ENCODE results near the gene TBX4.
"Not testable (repeated sequence)": the region's sequence is repeated elsewhere in the genome, so short reads cannot be mapped to it uniquely, and the experiment has no call there.

The TBX4 gene

DNA sequence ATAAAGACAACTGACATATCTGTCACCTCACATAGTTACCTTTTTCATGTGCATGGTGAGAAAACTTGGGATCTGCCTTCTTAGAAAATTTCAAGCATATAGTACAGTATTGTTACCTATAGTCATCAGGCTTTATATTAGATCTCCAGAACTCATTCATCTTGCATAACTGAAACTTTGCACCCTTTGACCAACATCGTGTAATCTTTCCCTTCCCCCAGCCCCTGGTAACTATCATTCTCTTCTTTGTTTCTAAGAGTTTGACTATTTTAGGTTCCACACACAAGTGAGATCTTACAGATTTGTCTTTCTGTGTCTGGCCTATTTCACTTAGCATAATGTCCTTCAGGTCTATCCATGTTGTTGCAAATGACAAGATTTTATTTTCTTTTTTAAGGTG lies 22.9 kb upstream of the TBX4 start:
- no peak for DNase-seq (ENCODE audit: low read depth)

DNA sequence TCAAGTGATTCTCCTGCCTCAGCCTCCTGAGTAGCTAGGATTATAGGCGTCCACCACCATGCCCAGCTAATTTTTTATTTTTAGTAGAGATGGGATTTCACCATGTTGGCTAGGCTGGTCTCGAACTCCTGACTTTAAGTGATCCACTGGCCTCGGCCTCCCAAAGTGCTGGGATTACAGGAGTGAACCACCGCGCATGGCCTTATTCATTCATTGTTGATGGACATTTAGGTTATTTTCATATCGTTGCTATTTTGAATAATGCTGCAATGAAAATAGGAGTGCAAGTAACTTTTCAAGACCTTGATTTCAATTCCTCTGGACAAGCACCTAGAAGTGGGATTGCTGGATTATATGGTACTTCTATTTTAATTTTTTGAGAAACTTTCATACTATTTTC lies 22.4 kb upstream of the TBX4 start:
- not testable (repeated sequence) for DNase-seq (ENCODE audit: low read depth)

DNA sequence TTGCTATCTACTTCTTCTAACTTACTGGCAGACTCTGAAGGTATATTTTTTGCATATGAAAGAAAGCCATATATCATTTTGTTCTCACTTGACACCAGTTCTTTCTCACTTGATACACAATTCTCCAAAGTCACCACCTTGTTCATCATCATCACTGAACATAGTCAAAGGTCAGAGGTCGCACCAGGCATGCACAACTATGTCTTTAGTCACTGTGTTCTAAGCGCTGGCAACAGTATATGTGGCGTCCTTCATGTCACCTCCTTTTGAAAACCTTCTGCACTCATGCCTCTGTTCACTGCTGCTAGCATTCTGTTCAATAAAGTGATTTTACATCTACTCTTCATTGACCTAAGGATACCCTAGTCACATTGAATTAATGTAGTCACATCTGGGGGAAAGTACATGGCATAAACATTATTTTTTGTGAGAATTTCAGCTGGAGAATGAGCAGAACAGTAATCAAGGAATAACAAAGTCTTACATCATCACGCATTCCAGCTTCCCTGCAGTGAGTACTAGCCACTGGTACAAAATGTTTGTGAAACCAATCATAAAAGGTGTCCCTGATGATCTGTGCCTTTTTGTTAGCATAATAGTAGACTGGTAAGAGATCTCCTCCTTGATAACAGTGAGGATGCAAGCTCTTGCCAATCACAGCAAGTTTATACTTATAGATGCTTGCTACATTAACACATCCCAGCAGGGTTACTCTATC lies 20.5 kb upstream of the TBX4 start:
- no peak for DNase-seq (ENCODE audit: low read depth)

DNA sequence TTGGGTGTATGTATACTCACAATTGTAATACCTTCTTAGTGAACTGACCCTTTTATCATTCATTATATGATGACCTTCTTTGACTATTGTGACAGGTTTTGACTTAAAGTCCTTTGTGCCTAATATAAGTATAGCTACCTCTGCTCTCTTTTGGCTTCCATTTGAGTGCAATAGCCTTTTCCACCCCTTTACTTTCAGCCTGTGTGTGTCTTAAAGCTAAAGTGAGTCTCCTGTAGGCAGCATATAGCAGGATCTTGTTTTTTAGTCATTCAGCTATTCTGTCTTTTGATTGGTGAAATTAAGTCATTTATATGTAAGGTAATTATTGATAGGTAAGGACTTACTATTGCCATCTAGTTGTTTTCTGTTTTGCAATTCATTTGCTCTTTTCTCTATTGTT lies 15.9 kb upstream of the TBX4 start:
- DNase-seq (ENCODE audit: low read depth) = no peak

DNA sequence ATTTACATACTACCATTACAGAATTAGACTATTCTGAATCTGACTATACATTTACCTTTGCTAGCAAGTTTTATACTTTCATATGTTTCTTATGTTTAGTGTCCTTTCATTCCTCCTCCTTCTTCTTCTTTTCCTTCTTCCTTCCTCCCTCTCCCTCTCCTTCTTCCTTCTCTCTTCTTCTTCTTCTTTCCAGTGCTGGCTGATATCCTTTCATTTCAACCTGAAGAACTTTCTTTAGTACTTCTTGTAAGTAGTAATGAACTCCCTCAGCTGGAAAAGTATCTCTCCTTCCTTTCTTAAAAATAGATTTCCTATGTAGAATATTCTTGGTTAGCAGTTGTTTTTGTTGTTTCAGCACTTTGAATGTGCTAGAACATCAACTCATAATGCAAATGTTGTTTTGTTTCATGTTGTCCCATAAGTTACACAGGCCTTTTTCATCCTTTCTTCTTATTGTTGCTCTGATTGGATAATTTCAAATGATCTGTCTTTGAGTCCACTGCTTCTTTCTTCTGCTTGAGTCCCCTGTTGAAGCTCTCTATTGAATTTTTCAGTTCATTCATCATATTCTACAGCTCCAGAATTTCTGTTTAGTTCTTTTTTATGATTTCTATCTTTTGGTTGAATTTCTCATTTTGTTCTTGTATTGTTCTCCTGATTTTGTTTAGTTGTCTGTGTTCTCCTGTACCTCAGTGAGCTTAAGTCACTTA lies 15.1 kb upstream of the TBX4 start:
- DNase-seq (ENCODE audit: low read depth) = no peak

DNA sequence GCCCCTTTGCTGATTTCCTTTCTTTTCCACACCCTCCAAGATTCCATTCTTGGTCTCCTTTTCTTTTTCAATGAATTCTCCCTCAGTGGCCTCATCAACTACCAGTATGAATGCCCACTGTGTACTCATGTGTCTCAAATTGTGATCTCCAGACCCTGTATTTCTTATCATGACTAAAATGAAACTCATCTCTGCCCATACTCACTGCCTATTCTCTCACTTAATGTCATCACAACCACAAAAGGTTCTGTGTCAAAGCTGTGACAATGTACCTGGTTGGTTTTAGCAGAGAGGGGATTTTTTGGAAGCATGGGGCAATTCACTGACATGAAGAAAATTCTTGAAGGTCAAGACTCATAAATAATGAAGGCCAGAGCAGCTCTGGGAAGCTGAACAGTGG lies 11.5 kb upstream of the TBX4 start:
- DNase-seq (ENCODE audit: low read depth) = no peak

DNA sequence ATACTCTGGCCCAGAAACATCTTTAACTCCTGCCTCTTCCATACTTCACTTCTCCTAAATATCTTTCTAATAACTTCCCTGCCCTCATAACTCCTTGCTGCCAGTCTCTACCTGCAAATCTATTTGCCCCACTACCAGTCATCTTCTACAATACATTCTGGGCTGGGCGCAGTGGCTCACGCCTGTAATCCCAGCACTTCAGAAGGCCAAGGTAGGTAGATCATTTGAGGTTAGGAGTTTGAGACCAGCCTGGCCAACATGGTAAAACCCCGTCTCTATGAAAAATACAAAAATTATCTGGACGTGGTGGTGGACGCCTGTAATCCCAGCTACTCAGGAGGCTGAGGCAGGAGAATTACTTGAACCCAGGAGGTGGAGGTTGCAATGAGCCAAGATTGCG lies 10.7 kb upstream of the TBX4 start:
- not testable (repeated sequence) for DNase-seq (ENCODE audit: low read depth)

DNA sequence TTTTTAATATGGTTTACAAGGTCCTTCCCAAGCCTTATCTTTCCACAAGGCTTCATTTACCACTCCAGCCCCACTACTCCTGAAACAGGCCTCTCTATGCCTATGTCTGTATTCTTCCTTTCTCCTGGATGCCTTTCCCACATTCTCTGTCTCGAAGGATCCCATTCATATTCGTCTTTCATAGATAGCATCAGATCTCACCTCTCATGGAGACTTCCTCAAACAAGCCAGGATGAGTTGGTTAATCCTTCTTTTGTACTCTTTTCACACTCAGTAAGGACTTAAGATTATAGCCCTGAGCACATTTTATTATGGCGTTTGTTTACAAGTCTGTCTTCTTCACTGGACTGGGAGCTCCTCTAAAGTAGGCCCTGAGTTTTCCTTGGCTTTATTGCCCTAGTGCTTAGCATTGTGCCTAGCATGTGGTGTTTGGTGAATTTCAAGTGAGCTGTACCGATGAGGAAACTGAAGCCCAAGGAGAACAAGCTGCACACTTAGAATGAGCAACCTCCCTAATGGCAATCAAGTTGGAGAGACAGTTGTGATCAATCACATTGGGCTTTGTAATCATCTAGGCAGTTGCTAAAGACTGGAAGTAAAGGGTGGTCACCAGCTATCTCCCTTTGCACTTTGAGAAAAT lies 10.0 kb upstream of the TBX4 start:
- no peak for DNase-seq (ENCODE audit: low read depth)

DNA sequence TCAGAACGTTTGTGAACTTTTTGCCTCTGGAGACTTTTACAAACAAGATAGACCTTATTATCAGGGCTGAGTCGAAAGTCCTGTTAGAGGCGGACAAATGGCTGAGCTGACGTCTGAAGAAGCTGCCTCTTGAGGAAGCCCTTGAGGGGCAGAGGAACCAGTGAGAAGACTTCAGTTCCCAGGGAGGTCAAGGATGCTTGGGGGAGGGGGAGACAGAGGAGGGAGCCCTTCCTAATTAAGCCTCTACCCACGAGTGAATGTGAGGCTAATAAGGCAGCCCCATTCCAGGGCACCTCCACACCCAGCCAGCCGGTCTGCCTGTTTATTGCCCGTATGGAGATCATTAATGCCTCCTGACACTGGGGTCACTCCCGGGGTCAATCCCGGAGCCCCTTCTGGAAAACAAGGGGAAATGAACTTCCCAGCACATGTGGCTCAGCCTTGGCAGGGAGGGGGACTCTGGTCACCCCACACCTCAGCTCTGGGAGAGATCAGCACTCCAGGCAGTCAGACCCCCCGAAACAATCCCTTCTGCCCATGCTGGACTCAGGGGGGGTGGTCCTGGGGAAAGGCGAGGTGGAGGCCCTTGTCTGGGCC lies 9.2 kb upstream of the TBX4 start:
- no peak for DNase-seq (ENCODE audit: low read depth)

DNA sequence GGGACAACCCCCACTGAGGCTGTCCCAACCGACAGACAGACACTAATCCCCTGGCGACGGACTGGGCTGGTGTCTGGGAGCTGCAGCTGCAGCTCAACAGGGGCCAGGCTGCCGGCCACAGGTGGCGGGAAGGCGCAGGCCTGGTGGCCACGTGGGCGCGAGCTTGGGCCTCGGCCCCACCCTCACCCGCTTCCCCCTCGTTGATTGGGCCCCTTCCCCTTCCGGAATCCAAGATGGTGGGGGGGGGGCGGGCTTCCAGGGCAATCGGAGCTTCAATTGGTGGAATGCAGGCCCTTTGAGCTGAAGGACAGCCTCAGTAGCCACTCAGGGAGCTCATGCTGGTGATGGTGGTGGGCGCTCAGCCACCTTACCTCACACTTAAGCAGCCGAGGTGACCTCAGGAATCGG lies 8.7 kb upstream of the TBX4 start:
- no peak for DNase-seq (ENCODE audit: low read depth)

DNA sequence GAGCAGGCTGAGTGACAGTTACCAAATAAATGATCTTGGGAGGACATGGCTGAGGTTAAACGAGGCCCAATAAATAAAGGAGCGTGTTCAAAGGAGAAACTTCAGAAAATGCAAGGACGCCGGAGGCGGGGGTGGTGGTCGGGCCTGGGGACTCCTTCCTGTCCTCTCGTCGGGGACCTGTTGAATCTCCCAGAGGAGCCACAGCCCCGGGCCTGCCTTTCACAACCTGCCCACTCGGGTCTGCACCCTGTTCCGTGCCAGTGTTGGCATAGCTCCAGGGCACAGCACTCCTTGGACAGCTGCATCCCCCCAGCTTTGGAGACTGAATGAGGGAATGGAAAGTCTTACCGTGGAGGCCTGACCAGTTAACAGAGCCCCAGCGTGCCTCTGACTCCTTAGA lies 8.1 kb upstream of the TBX4 start:
- no peak for DNase-seq (ENCODE audit: low read depth)

DNA sequence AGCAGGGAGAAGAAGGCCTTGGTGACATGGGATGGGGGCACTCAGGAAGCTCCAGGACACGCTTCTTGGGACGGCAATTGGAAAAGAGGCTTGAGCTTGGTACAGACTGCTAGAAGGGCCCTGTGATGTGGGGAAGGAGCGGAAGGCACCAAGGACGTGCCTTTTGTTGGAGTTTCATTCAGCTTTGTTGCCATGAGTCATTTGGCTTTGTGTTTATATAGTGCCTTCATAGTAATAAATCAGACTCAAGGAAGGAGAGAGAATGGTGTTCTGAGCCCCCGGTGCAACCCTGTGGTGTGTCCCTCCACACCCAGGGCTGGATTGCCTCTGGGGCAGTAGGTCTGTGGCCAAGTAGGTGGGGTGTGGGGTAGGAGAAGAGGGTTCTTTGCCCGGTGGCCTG lies 7.4 kb upstream of the TBX4 start:
- no peak for DNase-seq (ENCODE audit: low read depth)

DNA sequence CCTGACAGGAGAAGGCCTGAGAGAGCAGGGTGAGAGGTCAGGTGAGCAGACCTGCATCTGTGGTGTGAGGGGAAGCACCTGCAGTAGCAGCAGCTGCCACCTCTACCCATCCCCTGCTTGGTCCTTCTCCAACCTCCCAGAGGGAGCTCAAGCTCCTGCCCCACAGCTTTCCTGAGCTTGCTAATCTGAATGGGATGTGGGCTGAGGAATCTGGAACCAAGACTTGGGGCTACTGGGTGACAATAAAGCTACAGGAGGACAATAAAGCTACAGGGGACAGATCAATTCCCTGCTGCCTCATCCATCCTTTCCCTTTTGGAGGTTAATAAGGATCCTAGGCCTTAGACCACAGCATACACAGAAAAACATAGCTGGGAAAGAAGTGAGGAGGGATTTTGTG lies 4.9 kb upstream of the TBX4 start:
- DNase-seq (ENCODE audit: low read depth) = no peak

DNA sequence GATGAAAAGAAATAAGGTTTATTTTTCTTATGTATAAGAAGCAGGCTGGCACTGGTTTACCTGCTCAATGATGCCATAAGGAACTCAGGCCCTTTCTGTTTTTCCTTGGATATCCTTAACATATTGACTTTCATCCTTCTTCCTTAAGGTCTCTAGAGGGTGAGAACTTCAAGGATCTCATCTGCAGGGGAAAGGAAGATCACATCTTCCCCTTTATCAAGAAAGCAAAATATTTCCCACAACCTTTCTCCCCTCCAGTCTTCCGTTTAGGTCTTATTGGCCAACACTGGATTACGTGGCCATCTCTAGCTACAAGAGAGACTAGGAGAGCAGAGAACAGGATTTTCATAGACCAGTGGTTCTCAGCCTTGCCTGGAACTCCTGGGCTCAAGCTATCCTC lies 4.2 kb upstream of the TBX4 start:
- DNase-seq (ENCODE audit: low read depth) = no peak

DNA sequence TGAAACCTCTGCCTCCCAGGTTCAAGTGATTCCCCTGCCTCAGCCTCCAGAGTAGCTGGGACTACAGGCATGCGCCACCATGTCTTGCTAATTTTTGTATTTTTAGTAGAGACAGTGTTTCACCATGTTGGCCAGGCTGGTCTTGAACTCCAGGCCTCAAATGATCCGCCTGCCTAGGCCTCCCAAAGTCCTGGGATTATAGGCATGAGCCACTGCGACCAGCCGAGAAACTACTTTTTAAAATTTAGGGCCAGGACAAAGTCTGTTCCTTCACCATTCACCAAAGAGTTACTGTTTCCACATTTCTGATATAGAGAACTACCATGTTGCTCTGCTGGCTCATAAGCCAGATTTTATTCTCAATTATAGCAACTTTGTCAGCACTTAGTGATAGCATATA lies 3.1 kb upstream of the TBX4 start:
- DNase-seq (ENCODE audit: low read depth) = not testable (repeated sequence)

DNA sequence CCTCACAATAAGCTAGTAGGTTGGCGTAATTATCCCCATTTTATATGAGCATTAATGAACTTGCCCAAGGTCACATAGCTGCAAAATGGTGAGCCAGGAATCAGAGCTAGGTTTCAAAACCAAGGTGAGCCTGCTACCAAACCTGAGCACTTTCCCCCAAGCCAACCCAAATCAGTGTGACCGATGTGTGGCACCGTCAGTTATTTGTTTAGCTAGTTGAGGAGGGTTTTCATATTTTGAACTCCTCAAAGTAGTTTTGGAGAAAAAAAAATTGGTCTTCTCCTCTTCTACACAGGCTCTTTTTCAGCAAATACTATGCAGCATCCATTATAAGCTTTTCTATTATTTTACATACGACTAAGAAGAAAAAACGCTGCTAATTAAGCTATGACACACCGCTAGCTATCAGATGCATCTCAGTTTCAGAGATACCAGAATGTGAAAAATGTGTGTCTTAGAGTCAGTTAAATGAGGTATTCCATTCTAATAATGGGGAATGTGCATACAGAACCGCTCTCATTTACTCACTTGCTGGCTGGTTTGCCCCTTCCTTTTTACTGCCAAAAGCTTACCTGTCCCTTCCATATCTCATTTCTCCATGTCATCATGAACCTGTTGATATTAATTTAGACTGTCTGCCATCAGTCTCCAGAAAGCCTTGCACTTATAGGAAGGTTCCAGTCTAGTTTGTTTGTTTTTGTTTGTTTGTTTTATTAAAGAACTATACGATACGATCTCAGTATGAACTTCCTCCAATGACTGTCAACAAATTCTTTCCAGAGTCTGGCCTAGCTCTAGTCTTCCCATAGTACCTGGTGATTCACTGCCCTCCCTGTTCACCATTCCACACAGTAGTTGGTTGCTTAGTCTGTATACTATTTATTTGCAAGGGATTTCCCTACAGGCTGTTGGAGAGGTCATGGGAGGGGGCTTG lies 2.2 kb upstream of the TBX4 start:
- DNase-seq (ENCODE audit: low read depth) = no peak

DNA sequence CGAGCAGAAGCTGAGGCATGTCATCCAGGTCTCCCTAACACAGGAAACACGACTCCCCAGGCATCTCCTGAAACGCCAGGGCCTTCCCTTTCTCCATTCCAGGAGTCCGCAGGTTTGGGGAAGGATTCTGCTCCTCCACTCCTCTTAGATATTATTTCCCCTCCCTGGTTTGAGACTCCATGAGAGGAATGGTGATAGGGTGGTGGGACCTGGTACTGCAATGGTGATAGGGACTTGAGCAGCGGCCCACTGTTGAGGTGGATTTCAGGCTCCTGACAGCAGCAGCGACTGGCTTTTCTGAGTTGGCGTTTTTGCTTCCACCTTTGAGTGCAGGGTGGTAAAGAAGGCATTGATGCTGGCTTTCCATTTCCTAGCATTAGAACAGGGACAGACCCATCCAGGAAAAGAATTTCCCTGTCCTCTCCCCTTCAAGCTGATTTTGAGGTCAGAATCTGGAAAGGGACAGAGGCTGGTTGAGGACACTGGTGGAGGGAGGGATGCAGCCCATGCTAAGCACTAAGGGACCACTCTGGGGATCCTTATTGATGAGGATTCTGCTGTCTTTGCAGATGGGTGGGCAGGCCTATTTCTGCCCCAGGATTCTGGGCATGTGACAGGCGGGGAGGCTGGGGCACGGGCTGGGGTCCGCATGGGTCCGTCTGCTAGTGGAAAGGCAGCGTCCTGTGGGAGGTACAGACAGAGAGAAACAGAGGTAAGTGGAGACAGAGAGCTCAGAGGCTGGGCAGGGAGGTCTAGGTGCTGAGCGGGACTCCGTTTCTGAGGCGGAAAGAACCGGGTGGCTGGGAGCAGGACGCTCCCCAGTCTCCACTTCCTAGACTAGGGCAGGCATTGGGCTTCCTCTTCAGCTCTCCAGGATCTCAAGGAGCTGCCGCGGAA lies 1.3 kb upstream of the TBX4 start:
- DNase-seq (ENCODE audit: low read depth) = no peak

DNA sequence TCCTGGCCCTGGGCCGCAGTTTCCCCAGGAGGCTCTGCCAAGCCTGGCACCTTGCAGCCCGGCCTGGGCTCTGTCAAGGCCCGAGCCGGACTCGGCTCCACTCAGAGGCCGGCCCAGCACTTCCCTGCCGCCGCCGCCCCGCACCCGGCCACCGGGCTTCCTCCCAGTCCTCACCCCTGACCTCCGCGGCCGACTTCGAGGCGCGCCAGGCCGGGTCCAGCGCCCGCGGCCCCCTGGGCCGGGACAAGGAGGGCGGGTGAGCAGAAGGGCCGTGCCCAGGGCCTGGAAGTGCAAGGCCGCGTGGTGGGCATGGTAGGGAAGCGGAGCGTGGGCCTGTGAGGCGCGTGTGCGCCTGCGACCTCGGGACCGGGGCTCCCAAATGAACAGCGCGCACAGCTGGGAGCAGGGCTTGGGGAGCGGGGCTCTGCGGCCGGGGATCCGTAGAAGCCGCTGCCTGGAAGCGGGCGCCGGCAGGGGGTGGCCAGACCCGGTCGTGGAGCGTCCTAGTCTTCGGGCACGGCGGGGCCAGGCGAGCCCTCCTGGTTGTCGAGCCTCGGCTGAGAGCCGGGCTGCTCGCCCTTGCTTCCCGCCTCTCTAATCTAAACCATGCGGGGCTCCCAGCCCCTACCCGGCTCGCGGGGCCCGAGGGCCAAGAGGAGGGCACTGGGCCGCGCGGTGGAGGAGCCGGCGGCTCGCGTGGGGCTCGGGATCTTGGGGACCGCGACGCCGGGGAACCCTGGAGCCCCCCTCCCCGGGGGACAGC lies 503 bp upstream of the TBX4 start:
- DNase-seq (ENCODE audit: low read depth) = no peak

DNA sequence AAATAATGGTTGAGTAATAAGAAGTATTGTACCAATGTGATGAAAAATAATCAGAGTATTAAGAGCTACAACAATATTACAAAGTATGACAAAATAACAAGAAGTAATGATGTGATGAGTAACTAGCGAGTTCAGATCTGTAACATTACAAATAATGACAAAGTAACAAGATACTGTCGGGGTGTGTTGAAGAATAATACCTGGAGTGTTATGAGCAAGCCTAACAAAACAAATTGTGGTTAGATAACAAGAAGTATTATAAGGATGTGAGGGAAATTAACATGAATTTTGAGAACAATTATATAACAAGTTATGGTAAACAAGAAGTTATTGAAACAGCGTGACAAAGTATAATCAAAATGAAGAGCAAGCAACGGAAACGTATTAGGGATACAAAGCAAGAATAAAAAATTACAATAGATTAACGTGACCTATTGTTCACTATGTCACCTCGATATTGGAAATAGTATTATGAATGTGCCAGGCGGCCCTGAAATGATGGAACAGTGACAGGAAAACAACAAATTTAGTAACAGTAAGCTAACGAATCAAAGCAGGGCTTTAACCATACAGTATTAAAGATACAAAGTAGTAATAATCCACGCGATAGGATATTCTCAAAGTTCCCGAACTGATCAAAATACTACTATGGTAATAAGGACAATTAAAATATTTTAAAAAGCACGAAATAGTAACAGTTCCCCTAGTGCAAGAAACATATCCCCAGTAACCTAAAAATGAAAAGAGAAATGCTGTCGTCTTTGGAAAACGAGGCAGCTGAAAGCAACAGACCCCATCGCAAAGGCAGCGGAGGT lies 1.6 kb downstream of the TBX4 start:
- DNase-seq (ENCODE audit: low read depth) = no peak
